ENCODE data around the gene ANKMY1. TPM values are rescaled to one million over a fixed set of nuclear protein-coding genes. Genes with fewer than 3 reads are reported as not detected.
A peak's percentile ranks its signal among the peaks of the same experiment; 100 is the strongest.

ANKMY1 gene
- total and polyA plus RNA-seq, 3 donors from 2014 or later = 57.3 to 92.5 (median 75.7) TPM

GRCh38 chr2:240585681-240586197 is 28.0 kb upstream of the ANKMY1 start:
- WGBS, 2 donors = 1% methylated on average over 20 of the region's 20 CpGs
- peaks cover 26% of the 10 kb centered on the region for H3K4me1 ChIP-seq

DNA sequence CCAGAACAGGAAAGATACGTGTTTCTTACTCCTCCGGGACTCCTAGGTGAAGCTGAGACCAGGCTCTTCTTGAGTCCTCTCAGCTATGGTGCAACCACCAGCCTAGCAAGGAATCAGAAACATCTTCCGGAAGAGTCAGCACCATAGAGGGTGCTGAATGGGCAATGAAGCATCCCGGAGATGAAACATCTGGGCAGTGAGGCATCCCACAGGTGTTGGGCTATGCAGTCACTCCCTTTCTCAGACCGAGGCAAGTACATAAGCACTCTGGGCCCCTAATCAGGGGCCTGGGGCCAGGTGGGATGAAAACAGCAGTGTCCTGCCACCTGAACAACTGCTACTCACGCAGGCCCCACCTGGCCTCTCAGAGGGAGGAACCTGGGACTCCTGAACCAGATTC is 27.3 kb upstream of the ANKMY1 start:
- Histone ChIP-seq H3K27me3 (no peaks in the 10 kb centered on the region), H3K27ac (no peak overlapping the region), H3K36me3 (ENCODE audit: low read depth, missing control alignments) (no peaks in the 10 kb centered on the region), H3K4me1 (peaks cover 26% of the 10 kb centered on the region), H3K4me3 (peak overlapping the region in 1 of 2 donors; percentile 88), H3K9me3 (no peaks in the 10 kb centered on the region)
- intact Hi-C loops (cut with DNase I; ENCODE audit: low total_unique reads) = no loop called here
- TF ChIP-seq POLR2A (IDR thresholded peaks at IDR 0.05) = no peak
- TF ChIP-seq CTCF (IDR thresholded peaks at IDR 0.05) = no peak
- no peak for DNase-seq
- WGBS, 2 donors = 35 to 52% methylated on average over 5 to 6 of the region's 6 CpGs

More at GRCh38 chr2:240585681-240586197, 28.0 kb upstream of the ANKMY1 start:
- H3K4me3 ChIP-seq = peak overlapping the region; percentile 85 to 88
- H3K9me3 ChIP-seq = no peaks in the 10 kb centered on the region
- peak overlapping the region; percentile 91 to 95 for H3K27ac ChIP-seq
- H3K36me3 ChIP-seq (ENCODE audit: low read depth, missing control alignments) = no peaks in the 10 kb centered on the region
- no peak for DNase-seq
- TF ChIP-seq CTCF (IDR thresholded peaks at IDR 0.05) = no peak
- no peak for TF ChIP-seq POLR2A (IDR thresholded peaks at IDR 0.05)
- H3K27me3 ChIP-seq = no peaks in the 10 kb centered on the region
- intact Hi-C loops (cut with DNase I; ENCODE audit: low total_unique reads) = no loop called here

DNA sequence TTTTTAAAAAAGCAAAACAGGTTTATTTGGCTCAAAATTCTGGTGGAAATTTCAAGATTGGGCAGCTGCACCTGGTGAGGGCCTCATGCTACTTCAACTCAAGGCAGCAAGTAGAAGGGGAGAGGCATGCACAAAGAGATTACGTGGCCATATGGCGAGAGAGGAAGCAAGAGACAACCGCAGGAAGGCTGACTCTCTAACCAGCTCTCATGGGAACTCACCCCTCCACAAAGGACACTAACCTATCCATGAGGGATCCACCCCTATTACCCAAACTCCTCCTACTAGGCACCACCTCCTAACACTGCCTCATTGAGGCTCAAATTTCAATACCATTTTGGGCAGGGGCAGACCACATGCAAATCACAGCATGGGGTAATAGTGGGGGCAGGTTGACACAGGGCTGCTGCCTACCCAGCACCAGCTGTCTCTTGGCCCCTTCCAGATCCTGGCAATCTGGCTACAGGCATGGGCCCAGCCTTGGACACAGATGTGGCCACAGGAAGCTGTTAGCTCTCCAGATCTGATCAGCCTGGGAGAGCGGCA is 26.8 kb upstream of the ANKMY1 start:
- no peak for TF ChIP-seq CTCF (IDR thresholded peaks at IDR 0.05)
- TF ChIP-seq POLR2A (IDR thresholded peaks at IDR 0.05) = no peak
- Histone ChIP-seq H3K27me3 (no peaks in the 10 kb centered on the region), H3K9me3 (no peaks in the 10 kb centered on the region), H3K4me1 (peaks cover 26% of the 10 kb centered on the region), H3K4me3 (no peak overlapping the region), H3K36me3 (ENCODE audit: low read depth, missing control alignments) (no peaks in the 10 kb centered on the region), H3K27ac (no peak overlapping the region)
- intact Hi-C loops (cut with DNase I; ENCODE audit: low total_unique reads) = no loop called here
- 71 to 77% methylated on average over 4 of the region's 4 CpGs for WGBS, 2 donors
- no peak for DNase-seq

- Histone ChIP-seq H3K4me1 (peaks cover 26% of the 10 kb centered on the region), H3K27me3 (no peaks in the 10 kb centered on the region), H3K27ac (no peak overlapping the region), H3K36me3 (ENCODE audit: low read depth, missing control alignments) (no peaks in the 10 kb centered on the region), H3K4me3 (no peak overlapping the region), H3K9me3 (no peaks in the 10 kb centered on the region)
- WGBS, 2 donors = 80 to 90% methylated on average over 4 of the region's 4 CpGs
- intact Hi-C loops (cut with DNase I; ENCODE audit: low total_unique reads) = no loop called here
- no peak for DNase-seq
- TF ChIP-seq CTCF (IDR thresholded peaks at IDR 0.05) (no peak), POLR2A (IDR thresholded peaks at IDR 0.05) (no peak)
Observed at GRCh38 chr2:240583774-240584173, 26.0 kb upstream of the ANKMY1 start.

- no peaks in the 10 kb centered on the region for H3K9me3 ChIP-seq
- no peak overlapping the region for H3K4me3 ChIP-seq
- no peak for DNase-seq
- 83 to 86% methylated on average over 3 of the region's 3 CpGs for WGBS, 2 donors
- TF ChIP-seq CTCF (IDR thresholded peaks at IDR 0.05) = no peak
- TF ChIP-seq POLR2A (IDR thresholded peaks at IDR 0.05) = no peak
- H3K4me1 ChIP-seq = peaks cover 19% of the 10 kb centered on the region
- H3K36me3 ChIP-seq (ENCODE audit: low read depth, missing control alignments) = no peaks in the 10 kb centered on the region
- no peaks in the 10 kb centered on the region for H3K27me3 ChIP-seq
- intact Hi-C loops (cut with DNase I; ENCODE audit: low total_unique reads) = no loop called here
- no peak overlapping the region for H3K27ac ChIP-seq
Observed at GRCh38 chr2:240582781-240583180, 25.0 kb upstream of the ANKMY1 start.

Data from testis (tissue), 3 donors.